Muscle of back (tissue), 11 donors: ENCODE data around the gene NREP. TPM values are rescaled to one million over a fixed set of nuclear protein-coding genes. Genes with fewer than 3 reads are reported as not detected.
"Not testable (repeated sequence)": the region's sequence is repeated elsewhere in the genome, so short reads cannot be mapped to it uniquely, and the experiment has no call there.

ENCODE experiments used
- DNase-seq, 3 donors: peaks; one replicate each; pipeline versions ENCODE4 v3.0.0 to v3.0.0-alpha.2; 2013
- polyA plus RNA-seq, 10 donors: library from polyadenylated mRNA; unstranded; fragments of 120-200 nt; gene quantifications; one replicate each; pipeline ENCODE4 v1.2.1, GENCODE V29; 2013; ENCODE audit not compliant: insufficient read length in 10 of 10

The NREP gene
- polyA plus RNA-seq, 10 donors, result 330 to 377 (median 359) TPM

- peak in 1 of 3 donors; percentile 59 for DNase-seq
Observed at GRCh38 chr5:111743512-111743911, 13.5 kb downstream of the NREP start.

DNA sequence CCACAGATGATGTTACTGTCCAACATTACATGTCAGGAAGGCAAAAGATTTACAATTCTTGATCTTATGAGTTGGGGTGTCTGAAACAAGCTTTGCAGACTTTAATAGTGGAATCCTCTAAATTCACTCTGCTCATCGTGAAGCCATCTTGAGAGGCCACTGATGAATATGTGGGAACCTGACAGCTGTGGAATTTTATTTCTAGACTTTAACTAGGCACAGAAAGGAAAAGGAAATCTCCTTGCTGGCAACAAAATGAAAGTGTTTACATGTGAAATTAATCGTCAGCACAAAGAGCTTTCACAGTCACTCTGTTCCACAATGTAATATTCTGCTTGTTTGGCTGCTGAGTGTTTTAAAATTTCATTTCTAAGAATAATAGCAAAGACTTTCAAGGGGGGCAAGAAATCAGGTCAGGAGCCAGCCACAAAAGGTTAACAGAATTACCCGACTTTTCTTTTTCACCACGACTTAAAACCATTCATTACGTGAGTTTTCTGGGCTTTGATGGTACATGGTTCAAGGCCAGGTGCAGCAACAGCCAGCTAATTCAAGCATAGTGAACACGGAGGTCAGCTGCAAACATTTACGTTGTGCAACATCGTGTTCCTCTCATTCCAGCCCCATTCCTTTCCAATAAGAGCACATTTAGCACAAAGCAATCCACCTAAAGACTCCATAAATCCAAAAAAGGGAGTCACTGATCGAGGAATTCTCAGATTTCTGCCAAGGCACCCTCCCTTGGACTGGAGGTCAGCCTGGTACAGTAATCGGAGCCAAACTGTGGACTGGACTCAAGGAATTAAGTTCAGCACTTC is 14.6 kb downstream of the NREP start:
- peak; percentile 85 to 94 (median 87) for DNase-seq

- peak in 2 of 3 donors; percentile 55 to 82 for DNase-seq
Observed at GRCh38 chr5:111741278-111741677, 15.7 kb downstream of the NREP start.

DNA sequence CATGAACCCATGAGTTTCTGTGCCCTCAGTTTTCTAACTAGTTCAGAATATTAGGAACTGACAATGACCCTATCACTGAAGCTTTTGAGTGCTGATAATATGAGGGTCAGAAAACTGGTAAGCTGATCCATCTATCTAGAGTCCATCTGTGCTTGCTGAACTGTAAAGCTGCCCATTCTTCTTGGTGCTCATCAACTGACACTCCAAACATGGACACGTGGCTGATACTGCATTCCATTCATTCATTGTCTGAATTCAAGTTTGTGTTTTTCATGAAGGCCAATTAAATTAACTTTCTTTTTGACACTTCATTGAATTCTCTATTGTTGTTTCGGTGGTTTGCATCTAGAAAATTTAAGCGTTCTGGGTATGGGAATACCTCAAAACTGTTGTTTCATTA is 17.6 kb downstream of the NREP start:
- no peak for DNase-seq

DNA sequence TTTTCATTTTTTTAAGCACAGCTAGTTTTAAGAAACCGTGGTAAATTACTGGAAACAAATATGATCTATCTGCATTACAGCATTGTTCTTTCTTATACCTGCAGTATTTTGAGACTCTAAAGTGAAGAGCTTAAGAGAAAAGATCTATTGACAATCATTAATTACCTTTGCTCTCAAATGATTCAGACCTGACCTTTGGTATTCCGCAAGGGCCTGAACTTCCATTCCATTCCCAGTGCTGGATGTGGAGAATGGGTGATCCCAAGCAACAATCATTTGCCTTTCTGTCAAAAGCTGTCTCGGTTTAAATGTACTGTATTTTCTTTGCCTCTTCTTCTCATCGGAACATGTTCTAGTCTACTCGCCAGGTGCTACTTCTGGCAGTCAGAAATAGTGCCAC is 18.9 kb downstream of the NREP start:
- DNase-seq, result no peak

- DNase-seq, result peak in 2 of 3 donors; percentile 52 to 63
Observed at GRCh38 chr5:111737716-111738115, 19.3 kb downstream of the NREP start.

DNA sequence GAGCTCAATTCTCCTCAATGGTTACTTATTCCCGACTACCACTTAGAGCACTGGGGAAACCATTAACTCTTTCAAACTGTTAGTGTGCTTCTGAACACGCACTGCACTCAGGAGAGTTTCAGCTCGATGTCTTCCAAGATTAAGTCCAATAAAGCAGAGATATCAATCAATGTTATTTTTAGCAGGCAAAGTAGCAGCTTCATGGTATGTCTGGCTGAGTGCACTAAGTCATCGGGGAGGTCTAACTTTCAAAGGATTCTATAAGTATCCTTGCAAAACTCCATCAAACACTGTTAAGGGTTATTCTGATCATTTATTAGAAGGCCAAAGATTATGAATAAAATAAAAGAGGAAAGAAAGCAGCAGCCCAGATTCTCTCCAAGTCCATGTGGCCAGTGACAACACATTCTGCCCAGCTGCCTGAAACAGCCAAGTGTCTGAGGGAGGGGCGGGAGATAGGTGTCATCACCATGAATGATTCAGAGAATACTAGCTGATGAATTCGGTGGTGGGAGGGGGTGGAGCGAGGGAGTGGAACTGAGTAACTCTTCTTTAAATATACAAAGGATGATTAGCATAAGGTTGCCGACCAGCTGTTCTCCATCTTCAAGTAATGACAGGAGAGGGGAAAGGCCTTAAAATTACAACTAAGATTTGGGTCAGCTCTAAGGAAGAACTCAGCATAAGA is 21.3 kb downstream of the NREP start:
- DNase-seq, result peak; percentile 59 to 90 (median 62)

- DNase-seq, result no peak
Observed at GRCh38 chr5:111734597-111734996, 22.4 kb downstream of the NREP start.

- no peak for DNase-seq
Observed at GRCh38 chr5:111734013-111734412, 23.0 kb downstream of the NREP start.

DNA sequence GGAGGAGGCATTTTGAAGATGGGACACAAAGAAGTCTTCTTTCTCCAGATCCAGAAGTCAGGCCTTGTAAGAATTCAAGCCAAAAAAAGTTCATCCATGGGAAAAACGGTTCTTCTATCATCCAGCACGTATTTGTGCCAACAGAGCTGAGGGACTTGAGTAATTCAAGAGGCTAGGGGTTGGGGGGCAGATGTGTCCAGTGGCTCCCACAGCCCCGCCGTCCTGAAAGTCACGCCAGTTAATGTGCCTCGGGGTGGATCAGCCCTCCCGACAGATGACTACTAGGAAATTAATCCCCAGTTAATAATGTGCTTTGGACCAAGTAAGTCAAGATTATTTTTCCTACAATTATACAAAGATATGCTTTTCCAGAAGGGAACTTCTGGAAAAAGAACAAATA is 23.4 kb downstream of the NREP start:
- DNase-seq, result no peak

DNA sequence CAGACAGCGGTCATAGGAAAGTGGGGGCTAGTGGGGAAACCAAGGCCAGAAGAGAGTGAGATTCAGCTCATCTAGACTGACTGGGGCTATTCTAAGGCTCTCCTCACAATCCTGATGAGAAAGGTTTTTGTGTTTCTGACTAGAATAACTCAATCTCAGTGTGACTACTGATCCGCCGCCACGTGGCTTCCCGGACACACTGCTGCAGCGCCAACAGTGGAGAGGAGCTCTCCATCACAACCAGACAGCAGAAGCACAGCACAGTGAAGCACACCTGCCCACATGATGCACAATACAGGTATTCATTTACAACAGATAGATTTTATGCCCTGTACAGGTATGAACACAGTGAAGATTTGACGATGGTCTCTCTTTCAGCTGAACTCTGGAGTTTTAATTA is 25.4 kb downstream of the NREP start:
- DNase-seq, result no peak

DNA sequence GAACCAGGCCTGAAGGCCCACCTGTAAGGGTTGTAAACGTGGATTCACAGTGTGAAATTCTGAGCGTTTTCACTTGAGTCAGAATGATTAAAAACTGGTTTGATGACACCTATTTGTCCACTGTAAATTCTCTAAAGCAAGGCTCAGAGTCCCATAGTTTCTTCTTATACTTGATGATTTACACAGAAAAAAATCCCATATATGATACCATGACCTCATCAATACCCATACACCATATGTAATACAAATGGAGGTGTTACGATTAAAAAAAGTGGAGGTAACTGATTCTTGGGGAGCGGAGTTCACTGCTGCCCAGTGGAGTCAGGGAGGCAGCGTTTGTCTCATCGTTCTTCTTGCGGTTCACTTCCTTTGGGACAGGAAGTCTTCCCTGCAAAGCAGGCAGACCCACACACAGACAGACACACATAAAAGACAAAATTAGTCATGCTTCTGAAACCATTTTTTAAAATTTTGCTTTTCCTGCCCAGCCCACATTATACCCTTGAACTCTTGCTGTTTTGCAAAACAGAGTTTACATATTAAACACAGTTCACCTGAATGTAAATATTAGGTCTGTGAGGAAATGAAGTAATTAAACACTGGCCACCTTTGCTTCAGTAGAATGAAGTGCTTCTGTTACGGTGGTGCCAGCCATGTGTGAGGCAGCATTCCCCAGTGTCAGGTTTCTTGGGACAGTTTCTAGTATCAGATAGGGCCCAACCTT is 26.2 kb downstream of the NREP start:
- no peak for DNase-seq

DNA sequence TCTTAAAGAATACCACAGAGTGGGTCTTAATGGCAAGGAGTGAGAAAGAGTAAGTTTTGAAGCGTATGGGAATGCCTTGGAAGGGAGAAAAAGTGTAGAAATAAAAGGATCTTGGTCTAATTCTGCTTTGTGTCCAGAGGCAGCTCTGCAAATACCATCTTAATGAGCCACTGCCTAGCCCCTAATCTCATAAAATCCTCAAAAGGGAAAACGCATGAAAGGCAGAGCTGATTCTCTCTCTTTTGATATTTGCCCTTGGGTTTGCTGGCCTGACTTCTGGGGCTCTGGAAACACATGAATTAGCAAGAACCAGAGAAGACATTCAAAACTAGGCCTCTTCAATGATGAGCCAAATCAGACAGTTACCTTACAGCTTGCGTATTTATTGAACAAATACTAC is 28.1 kb downstream of the NREP start:
- DNase-seq, result no peak

- no peak for DNase-seq
Observed at GRCh38 chr5:111726986-111727385, 30.0 kb downstream of the NREP start.

DNA sequence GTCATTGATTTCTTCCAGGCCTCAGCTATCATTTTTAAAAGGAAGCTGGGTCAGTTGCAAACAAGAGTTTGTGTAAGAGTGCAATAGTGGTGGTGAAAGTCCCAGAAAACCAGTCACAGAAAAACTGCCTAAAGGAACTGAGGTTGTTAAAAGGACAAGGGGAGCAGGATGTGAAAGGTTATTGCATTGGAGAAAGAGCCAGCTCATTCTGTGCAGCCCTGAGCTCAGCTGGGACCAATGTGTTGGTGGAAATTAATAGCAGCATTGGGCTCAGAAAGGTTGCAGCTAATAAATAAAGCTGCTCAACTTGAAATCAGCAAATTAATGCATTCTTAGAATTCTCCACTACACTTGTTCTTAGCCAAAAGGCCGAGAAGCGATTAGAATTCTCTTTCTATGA is 34.9 kb downstream of the NREP start:
- no peak for DNase-seq

- DNase-seq, result no peak
Observed at GRCh38 chr5:111720333-111720890, 36.6 kb downstream of the NREP start.

GRCh38 chr5:111719773-111720172 is 37.2 kb downstream of the NREP start:
- no peak for DNase-seq

GRCh38 chr5:111716789-111717188 is 40.2 kb downstream of the NREP start:
- DNase-seq, result not testable (repeated sequence)

DNA sequence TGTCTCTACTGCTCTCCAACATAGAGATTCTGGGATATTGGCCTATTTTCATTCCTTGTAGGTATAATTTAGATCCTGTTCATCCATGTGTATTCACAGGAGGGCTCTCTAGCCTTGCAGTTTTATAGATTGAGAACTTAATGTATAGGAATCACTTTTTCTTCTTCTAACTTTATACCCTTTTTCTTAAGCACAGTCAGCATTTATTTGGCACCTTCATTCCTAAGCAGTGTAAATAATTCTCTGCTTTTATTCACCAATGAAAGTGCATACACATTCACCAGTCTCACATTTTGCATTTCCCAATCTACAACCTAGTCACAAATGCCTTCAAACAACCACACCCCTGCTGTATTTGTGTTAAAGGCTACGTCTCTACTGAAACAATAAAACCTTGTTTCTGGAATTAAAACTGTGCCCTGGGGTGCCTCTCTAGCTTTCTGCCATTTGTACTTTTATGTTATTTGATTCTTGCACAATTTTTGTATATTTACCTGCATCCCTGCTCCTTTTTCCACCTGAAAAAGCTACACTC is 49.3 kb downstream of the NREP start:
- no peak for DNase-seq

- DNase-seq, result peak in 1 of 3 donors; percentile 52
Observed at GRCh38 chr5:111706345-111706744, 50.6 kb downstream of the NREP start.

- DNase-seq, result no peak
Observed at GRCh38 chr5:111704452-111705085, 52.4 kb downstream of the NREP start.

DNA sequence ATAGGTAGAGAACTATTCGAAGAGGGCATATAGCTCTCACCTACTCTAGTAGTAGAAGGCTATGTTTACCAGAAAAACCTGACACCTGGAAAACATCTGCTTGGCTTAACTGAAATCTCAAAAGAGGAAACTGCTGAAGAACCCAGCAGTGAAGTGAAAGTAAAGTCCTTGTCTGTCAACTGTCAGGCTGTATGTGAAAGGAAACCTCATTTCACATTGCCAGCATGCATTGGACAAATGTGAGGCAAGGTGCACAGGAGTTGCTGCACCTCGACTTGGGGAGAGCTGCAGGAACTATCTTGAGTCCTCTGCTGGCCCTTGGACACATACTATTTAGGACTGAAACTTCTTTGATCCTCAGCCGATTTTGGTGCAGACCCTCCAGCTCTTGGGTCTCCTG is 53.3 kb downstream of the NREP start:
- no peak for DNase-seq
